WTC11 (cell line): ENCODE results near the gene MIER2. TPM values are rescaled to one million over a fixed set of nuclear protein-coding genes. Genes with fewer than 3 reads are reported as not detected.

ENCODE experiments used
- ATAC-seq: fragments of 200-7000 bp; cut with Tn5 transposase; 2 replicates; pipeline ENCODE4 v1.10.0; 2021; ENCODE audit warnings: mild to moderate bottlenecking, moderate library complexity
- CTCF ChIA-PET: fragments of 300-600 bp; sonication (Branson Sonifier 250); formaldehyde crosslinking; loops from one replicate; lab custom pipeline; 2021; ENCODE audit warnings: antibody characterized with exemption; lab: Charles Lee
- POLR2A ChIA-PET: fragments of 350-600 bp; sonication (Branson Sonifier 250); formaldehyde crosslinking; loops from one replicate; lab custom pipeline; 2021; ENCODE audit warnings: antibody characterized with exemption; lab: Charles Lee
- DNase-seq: peaks from one replicate; pipeline ENCODE4 v3.0.0; 2021; ENCODE audit warnings: low spot score
- H3K27ac Mint-ChIP-seq: 2 replicates; pipeline ENCODE4 v1.8.0; 2021; ENCODE audit warnings: mixed read lengths
- H3K27me3 Mint-ChIP-seq: 2 replicates; pipeline ENCODE4 v1.8.0; 2021; ENCODE audit warnings: low read depth, mild to moderate bottlenecking, moderate library complexity, mixed read lengths
- H3K36me3 Mint-ChIP-seq: 2 replicates; pipeline ENCODE4 v1.8.0; 2021; ENCODE audit warnings: mixed read lengths
- H3K4me1 Mint-ChIP-seq: 2 replicates; pipeline ENCODE4 v1.8.0; 2022; ENCODE audit warnings: mixed read lengths
- H3K4me3 Mint-ChIP-seq: 2 replicates; pipeline ENCODE4 v1.8.0; 2021; ENCODE audit warnings: mild to moderate bottlenecking, moderate library complexity, mixed read lengths
- H3K9me3 Mint-ChIP-seq: 2 replicates; pipeline ENCODE4 v1.8.0; 2021; ENCODE audit warnings: mixed read lengths
- ARID4B ChIP-seq: sonication (generic); formaldehyde crosslinking; IDR thresholded peaks from 2 replicates; pipeline ENCODE4 v1.8.0; 2023; ENCODE audit warnings: missing genetic modification reagents, mild to moderate bottlenecking, borderline replicate concordance
- ELF4 ChIP-seq: sonication (generic); formaldehyde crosslinking; IDR thresholded peaks from 2 replicates; pipeline ENCODE4 v1.8.1; 2022; ENCODE audit warnings: low read depth, mild to moderate bottlenecking, moderate library complexity, missing genetic modification reagents
- HMGA2 ChIP-seq: fragments of 250-450 bp; sonication (Bioruptor Pico); IDR thresholded peaks from 2 replicates; pipeline ENCODE4 v1.4.0; 2021; ENCODE audit warnings: mild to moderate bottlenecking, moderate library complexity
- JUN ChIP-seq: sonication (generic); formaldehyde crosslinking; IDR thresholded peaks from 2 replicates; pipeline ENCODE4 v1.8.0; 2023; ENCODE audit warnings: mild to moderate bottlenecking, missing genetic modification reagents
- MAX ChIP-seq: sonication (generic); formaldehyde crosslinking; IDR thresholded peaks from 2 replicates; pipeline ENCODE4 v1.8.0; 2022; ENCODE audit warnings: mild to moderate bottlenecking, missing genetic modification reagents
- NFYB ChIP-seq: sonication (generic); formaldehyde crosslinking; conservative IDR thresholded peaks from 2 replicates; pipeline ENCODE4 v1.8.0; 2022; ENCODE audit warnings: low read depth, missing genetic modification reagents
- OVOL2 ChIP-seq: fragments of 250-450 bp; sonication (Bioruptor Pico); IDR thresholded peaks from 2 replicates; pipeline ENCODE4 v1.9.0; 2021; ENCODE audit warnings: mild to moderate bottlenecking, borderline replicate concordance
- PRRX2 ChIP-seq: fragments of 250-450 bp; sonication (Bioruptor Pico); IDR thresholded peaks from 2 replicates; pipeline ENCODE4 v1.8.0; 2021; ENCODE audit warnings: mild to moderate bottlenecking
- SP1 ChIP-seq: sonication (generic); formaldehyde crosslinking; conservative IDR thresholded peaks from 2 replicates; pipeline ENCODE4 v1.8.1; 2022; ENCODE audit warnings: missing genetic modification reagents
- TP53 ChIP-seq: sonication (generic); formaldehyde crosslinking; IDR thresholded peaks from 2 replicates; pipeline ENCODE4 v1.8.1; 2023; ENCODE audit warnings: mild to moderate bottlenecking, missing genetic modification reagents
- ZNF219 ChIP-seq: sonication (generic); formaldehyde crosslinking; IDR thresholded peaks from 2 replicates; pipeline ENCODE4 v1.8.0; 2023; ENCODE audit warnings: missing genetic modification reagents, mild to moderate bottlenecking, borderline replicate concordance
- ZNF396 ChIP-seq: fragments of 250-450 bp; sonication (Bioruptor Pico); IDR thresholded peaks from 2 replicates; pipeline ENCODE4 v1.8.0; 2021; ENCODE audit warnings: mild to moderate bottlenecking, moderate library complexity, borderline replicate concordance
- ZNF512 ChIP-seq: sonication (generic); formaldehyde crosslinking; IDR thresholded peaks from 2 replicates; pipeline ENCODE4 v1.8.1; 2022; ENCODE audit warnings: missing genetic modification reagents, borderline replicate concordance
- total RNA-seq: library from RNA; stranded (reverse); gene quantifications from 3 replicates; pipeline ENCODE4 v1.2.3, GENCODE V29; 2021
- TF ChIP-seq, protein P1 (sequence below): fragments of 200-600 bp; IDR thresholded peaks from 2 replicates; pipeline ENCODE4 v1.8.0; 2022; ENCODE audit warnings: antibody characterized with exemption
- TF ChIP-seq, protein P2 (sequence below): sonication (generic); formaldehyde crosslinking; IDR thresholded peaks from 2 replicates; pipeline ENCODE4 v1.8.0; 2022; ENCODE audit warnings: mild to moderate bottlenecking, missing genetic modification reagents
- TF ChIP-seq, protein P3 (sequence below): fragments of 250-450 bp; sonication (Bioruptor Pico); IDR thresholded peaks from 2 replicates; pipeline ENCODE4 v1.8.0; 2021; ENCODE audit warnings: mild to moderate bottlenecking

MIER2 gene
- total RNA-seq, 1 experiment from 2014 or later = 56.3 TPM

GRCh38 chr19:343451-343931 lies 1.1 kb downstream of the MIER2 start:
- TF ChIP-seq, protein P1, sequence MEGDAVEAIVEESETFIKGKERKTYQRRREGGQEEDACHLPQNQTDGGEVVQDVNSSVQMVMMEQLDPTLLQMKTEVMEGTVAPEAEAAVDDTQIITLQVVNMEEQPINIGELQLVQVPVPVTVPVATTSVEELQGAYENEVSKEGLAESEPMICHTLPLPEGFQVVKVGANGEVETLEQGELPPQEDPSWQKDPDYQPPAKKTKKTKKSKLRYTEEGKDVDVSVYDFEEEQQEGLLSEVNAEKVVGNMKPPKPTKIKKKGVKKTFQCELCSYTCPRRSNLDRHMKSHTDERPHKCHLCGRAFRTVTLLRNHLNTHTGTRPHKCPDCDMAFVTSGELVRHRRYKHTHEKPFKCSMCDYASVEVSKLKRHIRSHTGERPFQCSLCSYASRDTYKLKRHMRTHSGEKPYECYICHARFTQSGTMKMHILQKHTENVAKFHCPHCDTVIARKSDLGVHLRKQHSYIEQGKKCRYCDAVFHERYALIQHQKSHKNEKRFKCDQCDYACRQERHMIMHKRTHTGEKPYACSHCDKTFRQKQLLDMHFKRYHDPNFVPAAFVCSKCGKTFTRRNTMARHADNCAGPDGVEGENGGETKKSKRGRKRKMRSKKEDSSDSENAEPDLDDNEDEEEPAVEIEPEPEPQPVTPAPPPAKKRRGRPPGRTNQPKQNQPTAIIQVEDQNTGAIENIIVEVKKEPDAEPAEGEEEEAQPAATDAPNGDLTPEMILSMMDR = no peak
- TF ChIP-seq, protein P2, sequence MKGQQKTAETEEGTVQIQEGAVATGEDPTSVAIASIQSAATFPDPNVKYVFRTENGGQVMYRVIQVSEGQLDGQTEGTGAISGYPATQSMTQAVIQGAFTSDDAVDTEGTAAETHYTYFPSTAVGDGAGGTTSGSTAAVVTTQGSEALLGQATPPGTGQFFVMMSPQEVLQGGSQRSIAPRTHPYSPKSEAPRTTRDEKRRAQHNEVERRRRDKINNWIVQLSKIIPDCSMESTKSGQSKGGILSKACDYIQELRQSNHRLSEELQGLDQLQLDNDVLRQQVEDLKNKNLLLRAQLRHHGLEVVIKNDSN (CRISPR knock-in tag) = no peak
- TF ChIP-seq HMGA2 (CRISPR knock-in tag) (no peak), ELF4 (no peak), ZNF396 (CRISPR knock-in tag) (no peak), ARID4B (CRISPR knock-in tag) (no peak), ZNF219 (no peak), NFYB (no peak), MAX (no peak), JUN (no peak), OVOL2 (CRISPR knock-in tag) (no peak), PRRX2 (CRISPR knock-in tag) (no peak), SP1 (no peak), TP53 (no peak), ZNF512 (CRISPR knock-in tag) (no peak)
- TF ChIP-seq, protein P3, sequence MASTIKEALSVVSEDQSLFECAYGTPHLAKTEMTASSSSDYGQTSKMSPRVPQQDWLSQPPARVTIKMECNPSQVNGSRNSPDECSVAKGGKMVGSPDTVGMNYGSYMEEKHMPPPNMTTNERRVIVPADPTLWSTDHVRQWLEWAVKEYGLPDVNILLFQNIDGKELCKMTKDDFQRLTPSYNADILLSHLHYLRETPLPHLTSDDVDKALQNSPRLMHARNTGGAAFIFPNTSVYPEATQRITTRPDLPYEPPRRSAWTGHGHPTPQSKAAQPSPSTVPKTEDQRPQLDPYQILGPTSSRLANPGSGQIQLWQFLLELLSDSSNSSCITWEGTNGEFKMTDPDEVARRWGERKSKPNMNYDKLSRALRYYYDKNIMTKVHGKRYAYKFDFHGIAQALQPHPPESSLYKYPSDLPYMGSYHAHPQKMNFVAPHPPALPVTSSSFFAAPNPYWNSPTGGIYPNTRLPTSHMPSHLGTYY = no peak
- Mint-ChIP-seq H3K9me3 (peaks cover 3% of the 10 kb centered on the region; the same call in 1 of the 2 replicates), H3K4me3 (peak overlapping the region; percentile 80), H3K36me3 (peaks cover 23% of the 10 kb centered on the region), H3K27me3 (peaks cover 21% of the 10 kb centered on the region), H3K4me1 (peaks cover 38% of the 10 kb centered on the region), H3K27ac (peak overlapping the region; percentile 73)
- DNase-seq (no peak), ATAC-seq (no peak)
- CTCF ChIA-PET = interaction anchor here (1.1 to 2.0 kb wide), 3 partner anchors 152 to 168 kb away, joined by 3 to 5 read pairs (median 3); no protein-coding TSS in a partner anchor
- POLR2A ChIA-PET = no interaction called here
